ENCODE measurements around the gene KCNQ1OT1. TPM values are rescaled to one million over a fixed set of nuclear protein-coding genes. Genes with fewer than 3 reads are reported as not detected.

Gene KCNQ1OT1
- total RNA-seq, 1 donor from 2014 or later: 7.0 TPM

DNA sequence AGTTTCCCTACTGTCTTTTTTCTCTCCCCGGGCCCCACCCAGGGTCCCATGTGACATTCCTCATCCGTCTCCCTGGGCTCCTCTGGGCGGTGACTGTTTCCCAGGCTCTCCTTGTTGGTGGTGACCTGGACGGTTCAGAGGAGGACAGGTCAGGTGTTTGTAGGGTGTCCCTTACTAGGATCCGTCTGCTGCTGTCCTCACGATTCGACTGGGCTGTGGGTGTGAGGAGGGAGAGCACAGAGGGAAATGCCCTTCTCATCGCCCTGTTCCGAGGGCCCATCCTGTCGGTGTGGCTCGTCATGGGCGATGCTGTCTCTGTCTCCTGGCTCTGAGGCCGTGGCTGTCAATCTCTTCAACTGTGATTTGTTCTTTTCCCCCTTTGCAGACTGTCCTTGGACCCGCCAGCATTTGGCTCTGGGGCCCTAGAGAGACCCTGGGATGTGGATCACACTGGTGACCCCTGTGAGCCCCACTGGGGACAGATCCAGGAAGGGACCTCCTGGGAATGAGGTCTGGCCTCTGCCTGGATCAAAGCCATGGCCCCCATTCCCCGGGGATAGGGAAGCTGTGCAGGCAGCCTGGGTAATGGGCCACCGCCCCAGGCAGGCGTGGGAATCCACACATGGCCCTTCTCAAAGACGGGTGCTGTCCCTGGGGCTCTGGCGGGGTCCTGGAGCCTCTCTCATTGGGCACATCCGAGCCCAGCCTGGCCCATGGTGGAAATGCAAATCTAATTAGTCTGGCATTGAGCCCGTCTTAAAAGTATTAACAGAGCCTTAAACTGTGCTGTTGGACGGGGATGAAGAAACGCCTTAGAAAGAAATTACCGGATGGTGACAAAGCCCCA is 46.8 kb upstream of the KCNQ1OT1 start:
- Mint-ChIP-seq H3K4me3 (no peak overlapping the region), H3K4me1 (ENCODE audit: unreplicated experiment) (peaks cover 38% of the 10 kb centered on the region), H3K36me3 (no peaks in the 10 kb centered on the region), H3K27me3 (no peaks in the 10 kb centered on the region), H3K9me3 (no peaks in the 10 kb centered on the region), H3K27ac (no peak overlapping the region)
- TF ChIP-seq, protein P1, sequence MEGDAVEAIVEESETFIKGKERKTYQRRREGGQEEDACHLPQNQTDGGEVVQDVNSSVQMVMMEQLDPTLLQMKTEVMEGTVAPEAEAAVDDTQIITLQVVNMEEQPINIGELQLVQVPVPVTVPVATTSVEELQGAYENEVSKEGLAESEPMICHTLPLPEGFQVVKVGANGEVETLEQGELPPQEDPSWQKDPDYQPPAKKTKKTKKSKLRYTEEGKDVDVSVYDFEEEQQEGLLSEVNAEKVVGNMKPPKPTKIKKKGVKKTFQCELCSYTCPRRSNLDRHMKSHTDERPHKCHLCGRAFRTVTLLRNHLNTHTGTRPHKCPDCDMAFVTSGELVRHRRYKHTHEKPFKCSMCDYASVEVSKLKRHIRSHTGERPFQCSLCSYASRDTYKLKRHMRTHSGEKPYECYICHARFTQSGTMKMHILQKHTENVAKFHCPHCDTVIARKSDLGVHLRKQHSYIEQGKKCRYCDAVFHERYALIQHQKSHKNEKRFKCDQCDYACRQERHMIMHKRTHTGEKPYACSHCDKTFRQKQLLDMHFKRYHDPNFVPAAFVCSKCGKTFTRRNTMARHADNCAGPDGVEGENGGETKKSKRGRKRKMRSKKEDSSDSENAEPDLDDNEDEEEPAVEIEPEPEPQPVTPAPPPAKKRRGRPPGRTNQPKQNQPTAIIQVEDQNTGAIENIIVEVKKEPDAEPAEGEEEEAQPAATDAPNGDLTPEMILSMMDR (conservative IDR thresholded peaks at IDR 0.05): no peak
- DNase-seq (ENCODE audit: extremely low spot score, unreplicated experiment): no peak

DNA sequence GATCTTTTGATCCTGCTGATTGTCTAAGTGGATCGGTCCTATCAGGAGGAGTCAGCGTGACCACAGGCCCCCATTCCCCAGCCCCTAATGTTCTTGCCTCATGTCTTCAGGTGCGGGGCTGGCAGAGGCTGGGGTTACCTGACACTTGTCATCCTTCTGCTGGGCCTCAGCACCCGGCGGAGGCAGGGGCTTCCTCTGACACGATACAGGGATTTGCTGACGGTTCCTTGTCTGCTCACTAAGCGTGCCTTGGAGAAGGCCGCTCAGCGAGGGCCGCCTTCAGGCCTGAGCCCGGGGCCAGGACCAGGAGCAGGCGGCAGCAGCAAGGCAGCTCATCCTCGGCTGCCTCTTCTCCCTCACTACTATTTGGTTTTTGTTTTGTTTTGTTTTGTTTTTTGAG is 45.7 kb upstream of the KCNQ1OT1 start:
- DNase-seq (ENCODE audit: extremely low spot score, unreplicated experiment): no peak
- TF ChIP-seq, protein P1 (conservative IDR thresholded peaks at IDR 0.05): no peak
- no peaks in the 10 kb centered on the region for H3K36me3 Mint-ChIP-seq
- H3K27me3 Mint-ChIP-seq: no peaks in the 10 kb centered on the region
- no peak overlapping the region for H3K4me3 Mint-ChIP-seq
- H3K4me1 Mint-ChIP-seq (ENCODE audit: unreplicated experiment): peaks cover 36% of the 10 kb centered on the region
- no peak overlapping the region for H3K27ac Mint-ChIP-seq
- no peaks in the 10 kb centered on the region for H3K9me3 Mint-ChIP-seq

DNA sequence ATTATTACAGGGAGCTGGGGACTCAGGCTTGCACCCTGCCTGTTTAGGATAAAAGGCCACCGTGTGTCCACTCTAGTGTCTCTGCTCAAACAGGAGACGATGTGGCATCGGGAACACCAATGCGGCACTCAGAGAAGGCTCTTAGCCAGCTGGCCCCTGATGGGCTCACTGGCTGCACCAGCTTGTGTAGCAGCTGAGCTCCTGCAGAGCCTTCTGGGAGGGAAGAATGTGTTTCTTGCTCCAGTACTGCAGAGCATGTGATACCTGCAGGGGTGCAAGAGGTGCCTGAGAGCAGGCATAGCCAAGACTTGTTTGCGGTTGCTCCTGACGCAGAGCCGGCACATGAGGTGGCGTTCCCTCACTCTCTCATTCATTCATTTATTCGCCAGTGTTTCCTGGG is 44.4 kb upstream of the KCNQ1OT1 start:
- Mint-ChIP-seq H3K27me3 (no peaks in the 10 kb centered on the region), H3K27ac (peak overlapping the region; percentile 80), H3K36me3 (no peaks in the 10 kb centered on the region), H3K4me1 (ENCODE audit: unreplicated experiment) (peaks cover 29% of the 10 kb centered on the region), H3K9me3 (no peaks in the 10 kb centered on the region), H3K4me3 (no peak overlapping the region)
- TF ChIP-seq, protein P1 (conservative IDR thresholded peaks at IDR 0.05): no peak
- no peak for DNase-seq (ENCODE audit: extremely low spot score, unreplicated experiment)

DNA sequence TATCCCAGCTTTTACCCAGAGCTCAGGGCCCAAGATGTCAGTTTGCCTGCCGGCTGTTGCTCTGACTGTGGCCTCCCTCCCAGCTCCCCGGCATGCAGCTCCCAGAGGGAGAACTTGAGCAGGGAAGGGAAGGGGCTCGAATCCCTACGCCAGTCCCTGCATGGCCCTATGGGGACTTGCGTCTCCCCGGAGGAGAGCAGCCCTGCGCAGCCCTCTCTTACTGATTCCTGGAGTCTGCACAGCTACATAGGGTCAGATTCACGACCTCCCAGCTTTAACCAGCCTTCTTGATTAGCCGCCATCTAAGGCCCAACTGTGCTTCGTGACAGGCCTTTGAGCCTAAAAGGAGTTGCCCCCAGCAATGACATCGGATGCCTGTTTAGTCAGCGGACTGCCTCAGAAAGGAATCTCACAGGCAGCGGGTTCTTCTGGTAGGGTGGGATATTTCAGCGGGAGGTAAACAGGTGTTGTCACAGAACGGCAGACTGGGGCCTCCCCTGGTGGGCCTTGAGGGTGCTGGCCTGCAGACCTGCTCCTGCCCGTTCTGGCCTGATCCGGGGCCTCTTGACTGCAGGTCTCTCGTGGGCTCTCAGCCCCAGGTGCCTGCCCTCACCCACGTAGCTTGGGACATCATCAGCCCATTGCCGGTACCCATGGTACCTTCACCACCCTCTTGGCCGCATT is 43.8 kb upstream of the KCNQ1OT1 start:
- Mint-ChIP-seq H3K27me3 (no peaks in the 10 kb centered on the region), H3K36me3 (no peaks in the 10 kb centered on the region), H3K9me3 (no peaks in the 10 kb centered on the region), H3K4me1 (ENCODE audit: unreplicated experiment) (peaks cover 29% of the 10 kb centered on the region), H3K4me3 (peak overlapping the region; percentile 25), H3K27ac (peak overlapping the region; percentile 80)
- TF ChIP-seq, protein P1 (conservative IDR thresholded peaks at IDR 0.05): no peak
- DNase-seq (ENCODE audit: extremely low spot score, unreplicated experiment): no peak

DNA sequence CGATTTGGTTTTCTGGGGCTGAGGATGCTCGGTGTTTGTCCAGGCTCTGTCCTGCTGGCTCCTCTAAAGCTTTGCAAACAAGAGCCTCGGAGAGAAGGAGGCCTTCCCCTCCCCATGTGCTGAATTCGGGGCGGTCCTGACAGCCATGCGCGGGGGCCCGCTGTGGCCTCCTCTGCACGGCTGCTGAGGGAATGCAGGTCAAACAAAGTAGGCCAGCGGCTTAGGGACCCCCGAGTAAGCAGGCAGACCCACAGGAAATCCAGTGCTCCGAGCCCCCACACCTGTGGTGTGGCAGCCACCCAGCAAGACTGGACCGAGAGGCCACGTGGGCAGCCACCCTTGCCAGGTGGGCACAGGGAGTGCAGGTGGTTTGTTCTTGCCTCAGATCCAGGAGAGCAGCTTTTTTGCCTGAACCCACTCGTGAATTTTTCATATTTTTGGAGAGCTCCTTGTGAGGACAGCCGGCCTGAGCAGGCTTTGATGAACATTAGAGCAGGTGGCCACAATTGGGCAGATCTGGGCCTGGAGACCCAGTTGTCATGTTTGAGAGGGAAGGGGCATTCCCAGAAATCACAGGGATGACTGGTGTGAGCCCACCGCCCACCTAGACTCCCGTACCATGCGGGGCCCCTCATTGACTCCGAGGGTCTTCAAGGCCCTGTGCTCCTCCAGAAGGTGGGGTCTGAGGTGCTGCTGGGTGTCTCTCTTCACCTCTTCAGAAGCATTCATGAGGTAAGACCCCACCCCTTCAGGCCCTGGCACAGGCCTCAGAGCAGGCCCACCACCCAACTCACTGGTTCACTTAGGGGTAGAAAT is 43.0 kb upstream of the KCNQ1OT1 start:
- H3K4me3 Mint-ChIP-seq: no peak overlapping the region

More for the DNA sequence above, 43.0 kb upstream of the KCNQ1OT1 start:
- no peaks in the 10 kb centered on the region for H3K36me3 Mint-ChIP-seq
- peaks cover 33% of the 10 kb centered on the region for H3K4me1 Mint-ChIP-seq (ENCODE audit: unreplicated experiment)
- H3K9me3 Mint-ChIP-seq: no peaks in the 10 kb centered on the region
- TF ChIP-seq, protein P1 (conservative IDR thresholded peaks at IDR 0.05): no peak
- DNase-seq (ENCODE audit: extremely low spot score, unreplicated experiment): no peak
- H3K27ac Mint-ChIP-seq: peak overlapping the region; percentile 13
- no peaks in the 10 kb centered on the region for H3K27me3 Mint-ChIP-seq

Data from type B pancreatic cell (in vitro differentiated cells).